CD4-positive, alpha-beta T cell (primary cell): Measurements from ENCODE around the gene SORL1. TPM values are rescaled to one million over a fixed set of nuclear protein-coding genes. Genes with fewer than 3 reads are reported as not detected.
A peak's percentile ranks its signal among the peaks of the same experiment; 100 is the strongest.

ENCODE experiments used
- ATAC-seq: fragments of 200-7000 bp; cut with Tn5 transposase; one replicate; pipeline ENCODE4 v1.10.0; 2022; ENCODE audit warnings: mild to moderate bottlenecking; ENCODE audit not compliant: poor library complexity
- CTCF ChIA-PET: fragments of 350-600 bp; sonication (Branson Sonifier 250); formaldehyde crosslinking; loops from one replicate; lab custom pipeline; 2021; ENCODE audit warnings: antibody characterized with exemption, inconsistent platforms; lab: Charles Lee
- POLR2A ChIA-PET: fragments of 350-600 bp; sonication (Branson Sonifier 250); formaldehyde crosslinking; loops from one replicate; lab custom pipeline; 2021; ENCODE audit warnings: antibody characterized with exemption, inconsistent platforms; lab: Charles Lee
- DNase-seq, 14 experiments: peaks; one replicate each; pipeline ENCODE4 v3.0.0-alpha.2; 2013 to 2020; ENCODE audit warnings: mixed read lengths in 2 of 14
- H3K27ac ChIP-seq, 2 donors: one replicate each; pipeline versions ENCODE4 v1.5.1 to v1.7.0; 2013; ENCODE audit warnings: low read length in 2 of 2, low read depth in 1 of 2, mild to moderate bottlenecking in 1 of 2
- H3K27me3 ChIP-seq, 2 experiments: 1 replicate in 1 of 2; 2 replicates in 1 of 2; pipeline versions ENCODE4 v1.6.1 to v1.7.0; 2013; ENCODE audit warnings: low read length in 2 of 2, control low read depth in 1 of 2, mild to moderate bottlenecking in 1 of 2, moderate library complexity in 1 of 2; ENCODE audit not compliant: insufficient read depth in 2 of 2, control insufficient read depth in 1 of 2
- H3K36me3 ChIP-seq: one replicate; pipeline ENCODE4 v1.6.1; 2013; ENCODE audit warnings: low read length, control low read depth; ENCODE audit not compliant: insufficient read depth
- H3K4me1 ChIP-seq: one replicate; pipeline ENCODE4 v1.6.1; 2013; ENCODE audit warnings: low read length, control low read depth; ENCODE audit not compliant: insufficient read depth
- H3K4me3 ChIP-seq: one replicate; pipeline ENCODE4 v1.5.1; 2013; ENCODE audit warnings: mild to moderate bottlenecking, low read length, moderate library complexity
- H3K9me3 ChIP-seq, 2 experiments: 1 replicate in 1 of 2; 2 replicates in 1 of 2; pipeline versions ENCODE4 v1.6.1 to v1.7.0; 2013; ENCODE audit warnings: low read length in 2 of 2, mild to moderate bottlenecking in 2 of 2, control low read depth in 1 of 2, moderate library complexity in 1 of 2; ENCODE audit not compliant: control insufficient read depth in 1 of 2, insufficient read depth in 1 of 2
- H3K27ac Mint-ChIP-seq: one replicate; pipeline ENCODE4 v1.8.0; 2020; ENCODE audit warnings: mixed read lengths
- H3K27me3 Mint-ChIP-seq: one replicate; pipeline ENCODE4 v1.8.0; 2021; ENCODE audit warnings: mixed read lengths
- H3K36me3 Mint-ChIP-seq: one replicate; pipeline ENCODE4 v1.8.0; 2021; ENCODE audit warnings: low read depth, mixed read lengths
- H3K4me1 Mint-ChIP-seq: one replicate; pipeline ENCODE4 v1.8.0; 2021; ENCODE audit warnings: low read depth, mixed read lengths
- H3K4me3 Mint-ChIP-seq: one replicate; pipeline ENCODE4 v1.8.0; 2020; ENCODE audit warnings: mild to moderate bottlenecking, mixed read lengths
- H3K9me3 Mint-ChIP-seq: one replicate; pipeline ENCODE4 v1.8.0; 2020; ENCODE audit warnings: mixed read lengths
- CTCF ChIP-seq: fragments of 200-600 bp; IDR thresholded peaks from one replicate; pipeline ENCODE4 v1.8.0; 2022; ENCODE audit warnings: antibody characterized with exemption, mild to moderate bottlenecking
- intact Hi-C, 2 experiments: fragments of 100-400 bp; cut with DNase I in 1 of 2; cut with micrococcal nuclease in 1 of 2; formaldehyde crosslinking; loops; one replicate each; pipeline versions ENCODE4 v1.15.1 to v1.9.0; 2023 to 2025; cut with DNase I, micrococcal nuclease
- total RNA-seq, 174 experiments: library from RNA in 2 of 174; stranded (reverse) in 2 of 174; gene quantifications; one replicate each; pipeline ENCODE4 v1.2.3 and lab custom pipeline; 2021 to 2026

The SORL1 gene
- total RNA-seq, 2 experiments from 2014 or later: 235 to 241 TPM

GRCh38 chr11:121650351-121651256 lies 198.5 kb downstream of the SORL1 start:
- H3K27me3 Mint-ChIP-seq: no peaks in the 10 kb centered on the region
- ChIA-PET POLR2A (no interaction called here), CTCF (no interaction called here)
- no peaks in the 10 kb centered on the region for H3K27me3 ChIP-seq
- peak; percentile 27 for ATAC-seq
- H3K9me3 Mint-ChIP-seq: no peaks in the 10 kb centered on the region
- H3K27ac Mint-ChIP-seq: peak overlapping the region; percentile 34
- intact Hi-C loops: no loop called here
- H3K36me3 Mint-ChIP-seq: no peaks in the 10 kb centered on the region
- H3K4me1 Mint-ChIP-seq: peaks cover 38% of the 10 kb centered on the region
- H3K4me3 Mint-ChIP-seq: peak overlapping the region; percentile 74
- no peaks in the 10 kb centered on the region for H3K36me3 ChIP-seq
- H3K4me1 ChIP-seq: peaks cover 32% of the 10 kb centered on the region
- no peak overlapping the region for H3K27ac ChIP-seq
- peak overlapping the region; percentile 4 for H3K4me3 ChIP-seq
- peak in 4 of 14 experiments; percentile 7 to 48 (median 12) for DNase-seq
- TF ChIP-seq CTCF: no peak
- H3K9me3 ChIP-seq: no peaks in the 10 kb centered on the region

GRCh38 chr11:121651257-121651605 lies 199.1 kb downstream of the SORL1 start:
- POLR2A ChIA-PET: no interaction called here
- H3K9me3 ChIP-seq: no peaks in the 10 kb centered on the region
- DNase-seq (peak in 4 of 14 experiments; percentile 12 to 47 (median 30)), ATAC-seq (peak; percentile 27)
- no peak for TF ChIP-seq CTCF
- intact Hi-C loops: no loop called here
- H3K27ac ChIP-seq: no peak overlapping the region
- H3K36me3 ChIP-seq: no peaks in the 10 kb centered on the region
- H3K27ac Mint-ChIP-seq: peak overlapping the region; percentile 34
- H3K4me3 ChIP-seq: no peak overlapping the region
- H3K4me3 Mint-ChIP-seq: peak overlapping the region; percentile 74
- H3K4me1 Mint-ChIP-seq: peaks cover 41% of the 10 kb centered on the region
- peaks cover 38% of the 10 kb centered on the region for H3K4me1 ChIP-seq
- no peaks in the 10 kb centered on the region for H3K27me3 ChIP-seq
- no peaks in the 10 kb centered on the region for H3K36me3 Mint-ChIP-seq
- H3K9me3 Mint-ChIP-seq: no peaks in the 10 kb centered on the region
- CTCF ChIA-PET: no interaction called here
- H3K27me3 Mint-ChIP-seq: no peaks in the 10 kb centered on the region

- no peak overlapping the region for H3K4me3 ChIP-seq
- no peaks in the 10 kb centered on the region for H3K9me3 ChIP-seq
- CTCF ChIA-PET: no interaction called here
- H3K36me3 Mint-ChIP-seq: no peaks in the 10 kb centered on the region
- H3K27me3 ChIP-seq: no peaks in the 10 kb centered on the region
- H3K4me3 Mint-ChIP-seq: no peak overlapping the region
- no peak overlapping the region for H3K27ac Mint-ChIP-seq
- TF ChIP-seq CTCF: no peak
- no peaks in the 10 kb centered on the region for H3K36me3 ChIP-seq
- no peak overlapping the region for H3K27ac ChIP-seq
- H3K27me3 Mint-ChIP-seq: no peaks in the 10 kb centered on the region
- H3K4me1 ChIP-seq: peaks cover 40% of the 10 kb centered on the region
- ATAC-seq: no peak
- POLR2A ChIA-PET: interaction anchor here (1.4 kb wide), 1 partner anchor 361 kb away, joined by 3 read pairs; the partner anchor contains the start of gene SC5D
- intact Hi-C loops: no loop called here
- H3K9me3 Mint-ChIP-seq: no peaks in the 10 kb centered on the region
- no peak for DNase-seq
- peaks cover 41% of the 10 kb centered on the region for H3K4me1 Mint-ChIP-seq
Measured at GRCh38 chr11:121652971-121653370, 200.9 kb downstream of the SORL1 start.
